DMS79 (cell line): ENCODE results near the gene SIAH3.

Experiments
- DNase-seq: peaks from one replicate; lab custom pipeline; 2025; lab: John Stamatoyannopoulos, UW

Gene SIAH3

DNA sequence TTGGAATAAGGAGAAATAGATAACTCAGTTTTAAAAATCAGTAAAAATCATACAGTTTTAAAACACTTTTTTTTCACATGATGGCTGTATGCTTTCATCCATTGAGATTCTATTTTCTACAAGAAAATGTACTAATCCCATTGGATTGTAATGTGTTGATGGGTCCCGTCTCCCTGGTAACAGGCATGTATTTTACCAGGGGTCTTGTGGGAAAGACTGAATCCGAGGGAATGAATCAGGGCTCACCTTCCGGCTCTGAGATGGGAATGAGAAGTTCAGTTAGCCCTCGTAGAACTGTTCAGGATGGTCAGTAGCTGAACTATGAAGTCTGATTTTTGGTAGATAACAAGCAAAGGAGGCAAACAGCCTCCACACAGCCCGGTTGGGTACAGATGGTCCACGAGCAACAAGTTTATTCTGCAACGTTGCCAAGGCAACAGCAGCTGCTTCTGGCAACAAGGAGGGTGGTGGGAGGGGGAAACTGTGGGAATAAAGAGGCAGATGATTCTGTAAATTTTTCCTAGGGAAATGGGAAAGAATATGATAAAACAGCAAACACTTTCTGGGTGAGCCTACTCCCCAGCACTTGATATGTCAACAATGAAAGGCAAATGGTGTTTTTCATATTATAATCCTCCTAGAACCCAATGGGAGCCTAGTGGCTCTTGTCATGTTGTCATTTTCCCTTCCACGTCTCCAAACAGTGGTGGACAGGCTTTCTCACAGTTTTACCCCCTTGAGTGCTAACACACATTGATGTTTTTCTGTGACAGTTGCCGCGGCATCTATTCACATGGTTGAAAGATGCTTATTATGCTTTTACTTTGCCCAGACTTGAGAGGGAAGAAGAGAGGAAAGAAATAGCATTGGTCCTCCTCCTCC lies 12.4 kb upstream of the SIAH3 start:
- no peak for DNase-seq

DNA sequence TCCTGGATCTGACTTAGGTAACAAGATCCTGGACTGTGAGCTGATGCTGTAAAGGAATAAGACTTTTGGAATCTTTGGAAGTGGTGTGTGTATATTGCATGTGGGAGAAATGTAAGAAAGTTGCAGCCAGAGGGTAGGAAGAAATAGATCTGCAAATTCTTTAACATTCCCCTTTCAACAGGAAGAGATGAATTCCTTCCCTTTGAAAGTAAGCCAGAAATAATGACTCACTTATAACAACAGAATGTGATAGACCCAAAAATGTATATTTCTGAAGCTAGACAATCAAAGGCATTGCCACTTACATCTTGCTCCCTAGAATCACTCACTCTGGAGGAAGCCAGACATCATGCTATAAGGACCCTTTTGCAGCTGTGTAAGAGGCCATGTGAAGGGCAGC lies 9.8 kb upstream of the SIAH3 start:
- no peak for DNase-seq

DNA sequence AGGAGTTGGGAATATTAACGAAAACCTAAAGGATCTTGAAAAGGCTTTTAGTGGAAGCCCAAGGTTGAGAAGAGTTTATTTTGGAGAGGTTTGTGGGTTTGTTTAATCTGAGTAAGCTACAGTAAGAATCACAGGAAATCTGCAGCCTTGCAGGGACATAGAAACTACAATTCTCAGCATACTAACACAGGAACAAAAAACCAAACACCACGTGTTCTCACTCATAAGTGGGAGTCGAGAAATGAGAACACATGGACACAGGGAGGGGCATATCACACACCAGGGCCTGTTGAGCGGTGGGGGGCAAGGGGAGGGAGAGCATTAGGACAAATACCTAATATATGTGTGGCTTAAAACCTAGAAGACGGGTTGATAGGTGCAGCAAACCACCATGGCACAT lies 8.7 kb upstream of the SIAH3 start:
- DNase-seq, result no peak

DNA sequence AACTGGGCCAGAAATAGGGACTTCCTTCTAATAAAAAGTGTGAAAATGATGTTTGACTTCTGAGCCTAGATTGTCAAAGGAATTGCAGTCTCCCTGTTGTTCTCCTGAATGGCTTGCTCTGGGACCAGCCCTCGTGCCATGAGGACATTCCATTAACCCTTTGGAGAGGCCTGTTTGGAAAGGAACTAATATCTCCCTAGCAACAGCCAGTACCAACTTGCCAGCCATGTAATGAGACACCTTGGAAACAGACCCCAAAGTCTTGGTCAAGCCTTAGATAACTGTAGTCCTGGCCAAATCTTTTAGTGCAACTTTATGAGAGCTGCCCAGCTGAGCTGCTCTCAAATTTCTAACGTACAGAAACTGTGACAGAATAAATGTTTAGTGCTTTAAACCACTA lies 8.2 kb upstream of the SIAH3 start:
- no peak for DNase-seq

DNA sequence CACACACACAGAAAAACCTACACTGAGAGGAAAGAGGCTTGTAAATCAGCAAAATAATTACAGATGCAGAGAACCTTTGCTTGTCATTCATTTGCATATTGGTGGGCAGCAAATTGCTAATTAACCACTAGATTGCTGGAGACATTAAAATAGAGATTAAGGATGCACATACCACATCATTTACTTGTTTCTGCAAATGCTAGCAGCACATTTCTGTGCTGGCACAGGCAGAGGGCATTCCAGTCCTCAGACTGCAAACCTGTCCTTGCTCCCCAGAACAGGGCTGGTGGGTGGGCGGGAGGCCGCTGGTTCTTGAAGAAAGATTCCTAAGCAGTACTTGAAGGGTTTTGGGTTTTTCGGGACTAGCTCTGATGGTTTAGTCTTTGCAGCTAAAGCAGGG lies 941 bp upstream of the SIAH3 start:
- no peak for DNase-seq

DNA sequence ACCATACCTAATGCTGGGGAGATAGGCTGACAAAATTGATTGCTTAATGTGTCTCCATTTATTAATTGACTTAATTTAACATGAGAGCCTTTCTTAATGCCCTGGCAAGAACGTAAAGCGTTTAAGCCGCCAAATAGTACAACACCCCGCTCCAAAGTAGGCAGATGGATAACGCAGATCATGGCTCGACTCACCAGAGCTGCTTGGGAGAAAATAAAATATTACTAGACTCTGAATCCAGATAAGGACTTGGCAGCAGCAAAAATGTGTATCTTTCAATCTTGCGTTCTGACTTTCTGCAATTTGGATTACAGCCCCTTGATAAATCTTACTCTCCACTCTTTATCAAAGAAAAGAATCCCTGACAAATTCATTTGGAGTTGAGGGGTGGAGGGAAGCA lies 403 bp upstream of the SIAH3 start:
- DNase-seq, result no peak

DNA sequence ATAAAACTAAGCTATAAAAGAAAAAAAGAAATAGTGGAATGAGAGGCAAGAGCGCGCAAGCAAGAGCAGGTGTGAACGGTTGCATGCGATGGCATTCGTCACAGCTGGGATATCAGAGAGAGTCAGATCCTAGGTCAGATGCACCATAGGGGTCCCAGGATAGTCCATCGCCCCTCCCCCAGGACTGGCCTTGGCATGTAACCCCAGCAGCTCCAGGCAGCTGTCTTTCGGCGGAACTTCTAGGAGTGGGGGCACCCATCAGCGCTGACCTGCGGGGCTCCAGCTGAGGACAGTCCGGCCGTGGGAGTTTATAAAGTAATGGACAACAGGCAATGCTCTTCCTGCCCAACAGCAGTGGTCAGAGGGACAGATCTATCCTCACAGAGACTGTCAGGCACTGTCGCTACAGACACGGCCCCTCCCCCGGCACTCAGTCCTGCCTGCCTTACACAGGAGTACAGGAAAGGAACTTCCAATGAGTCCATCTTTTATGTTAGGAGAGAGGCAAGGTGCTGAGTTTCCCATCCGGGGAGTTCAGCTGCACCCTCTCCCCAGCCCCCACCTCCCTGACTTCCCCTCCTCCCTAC lies 1.4 kb downstream of the SIAH3 start:
- DNase-seq, result no peak

DNA sequence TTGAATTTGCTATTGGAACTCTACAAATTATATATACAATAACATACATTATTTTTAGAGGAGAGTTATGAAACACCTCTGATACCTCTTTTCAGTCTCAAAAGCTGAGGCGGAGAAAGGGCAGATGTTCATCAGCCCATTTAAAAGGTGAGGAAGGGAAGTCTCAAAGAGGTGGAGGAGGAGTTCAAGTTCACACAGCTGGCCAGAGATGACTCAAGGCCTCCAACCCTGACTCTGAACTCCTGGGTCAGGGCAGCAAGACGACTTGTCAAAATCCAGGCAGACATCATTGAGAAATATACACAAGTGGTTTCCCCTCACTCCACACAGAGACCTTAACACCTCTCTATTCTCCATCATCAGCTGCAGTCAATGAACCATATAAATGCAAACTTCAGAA lies 2.1 kb downstream of the SIAH3 start:
- no peak for DNase-seq

DNA sequence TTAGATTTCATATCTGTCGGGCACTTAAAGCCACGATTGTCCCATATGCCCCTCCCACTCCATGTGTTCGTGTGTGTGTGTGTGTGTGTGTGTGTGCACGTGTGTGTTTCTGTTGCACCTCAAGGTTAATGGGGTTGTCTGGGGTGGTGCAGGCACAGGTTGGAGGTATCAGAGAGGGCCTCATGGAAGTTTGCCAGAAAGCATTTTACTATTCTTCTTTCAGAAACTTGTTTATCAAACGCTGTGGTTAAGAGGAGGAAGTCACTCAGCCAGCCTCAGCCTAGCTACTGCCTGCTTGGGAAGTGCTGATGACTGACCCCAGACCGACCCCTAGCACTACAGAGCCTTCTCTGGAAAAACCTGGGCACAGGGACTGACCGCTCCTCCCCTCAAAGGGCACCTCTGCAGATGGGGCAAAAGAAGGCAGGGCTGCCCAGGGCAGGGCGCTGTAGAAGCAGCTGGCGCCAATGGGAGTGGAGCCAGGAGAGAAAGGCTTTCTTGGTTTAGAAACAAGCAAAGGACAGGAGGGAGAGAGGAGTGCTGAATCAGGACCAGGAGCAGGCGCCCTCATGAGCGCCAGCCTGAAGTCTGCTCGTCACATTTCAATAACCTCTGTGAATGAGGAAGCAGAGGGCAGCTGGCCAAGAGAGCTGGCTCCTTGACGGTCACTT lies 3.9 kb downstream of the SIAH3 start:
- peak; percentile 86 for DNase-seq

DNA sequence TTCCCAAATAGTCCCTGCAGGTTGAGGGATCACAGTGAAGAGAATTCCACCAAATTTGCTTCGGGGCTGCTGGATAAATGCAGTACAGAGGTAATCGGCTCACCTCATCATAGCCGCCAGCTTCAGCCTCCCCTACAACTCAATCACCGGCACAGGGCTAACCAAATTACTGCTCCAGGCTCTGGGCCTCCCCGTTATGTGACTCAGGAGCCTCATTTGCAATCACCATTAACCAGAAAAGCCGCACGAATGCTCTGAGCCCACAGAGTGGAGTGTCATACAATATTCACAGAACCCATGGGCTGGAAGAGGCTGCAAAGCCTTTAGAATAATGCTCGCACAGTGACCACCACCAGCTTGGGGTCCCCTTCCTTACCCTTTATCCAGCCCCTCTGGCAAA lies 4.9 kb downstream of the SIAH3 start:
- no peak for DNase-seq

DNA sequence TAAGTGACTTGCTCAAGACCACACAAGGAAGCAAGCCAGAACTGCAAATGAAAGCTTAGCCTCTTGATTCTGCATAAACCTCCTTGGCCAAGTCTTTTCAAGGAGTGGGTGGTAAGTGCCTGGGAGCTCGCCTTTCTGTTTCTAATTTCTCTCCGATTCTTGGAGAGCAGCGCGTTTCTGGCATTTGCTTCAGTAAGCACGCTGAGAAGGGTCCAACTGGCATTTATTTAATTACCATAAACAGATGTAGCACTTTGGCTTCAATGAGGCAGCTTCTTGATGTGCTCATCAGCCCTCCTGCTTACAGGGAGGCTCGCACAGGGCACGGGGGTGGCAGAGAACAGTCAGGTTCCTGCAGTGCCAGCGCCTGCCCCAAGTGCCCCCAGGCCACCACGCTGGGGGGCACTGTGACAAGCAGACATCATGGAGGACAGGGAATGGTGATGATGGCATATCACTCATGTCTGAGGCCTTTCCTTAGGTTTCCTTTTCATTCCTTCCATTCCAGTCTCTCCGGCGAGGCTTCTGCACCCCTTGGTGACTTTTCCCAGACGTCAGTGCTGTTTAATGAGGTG lies 13.3 kb downstream of the SIAH3 start:
- DNase-seq, result peak; percentile 97

DNA sequence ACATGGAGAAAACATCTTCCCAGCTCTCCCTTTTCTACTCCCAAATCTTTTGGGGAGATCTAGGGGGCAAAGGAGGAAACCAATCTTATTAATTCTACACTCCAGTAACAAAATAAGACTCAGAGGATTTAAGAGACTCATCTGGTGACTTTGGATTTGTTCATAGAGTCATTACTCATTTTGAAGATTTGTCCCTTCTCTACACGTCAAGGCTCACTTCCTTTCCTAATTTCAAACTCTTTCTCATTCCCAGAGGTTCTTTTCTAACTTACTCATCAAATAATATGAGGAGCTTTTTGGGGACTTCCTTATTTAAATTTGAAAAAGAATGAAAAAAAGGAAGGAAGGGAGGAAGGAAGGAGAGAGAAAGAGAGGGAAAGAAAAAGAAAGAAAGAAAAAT lies 14.4 kb downstream of the SIAH3 start:
- DNase-seq, result no peak

DNA sequence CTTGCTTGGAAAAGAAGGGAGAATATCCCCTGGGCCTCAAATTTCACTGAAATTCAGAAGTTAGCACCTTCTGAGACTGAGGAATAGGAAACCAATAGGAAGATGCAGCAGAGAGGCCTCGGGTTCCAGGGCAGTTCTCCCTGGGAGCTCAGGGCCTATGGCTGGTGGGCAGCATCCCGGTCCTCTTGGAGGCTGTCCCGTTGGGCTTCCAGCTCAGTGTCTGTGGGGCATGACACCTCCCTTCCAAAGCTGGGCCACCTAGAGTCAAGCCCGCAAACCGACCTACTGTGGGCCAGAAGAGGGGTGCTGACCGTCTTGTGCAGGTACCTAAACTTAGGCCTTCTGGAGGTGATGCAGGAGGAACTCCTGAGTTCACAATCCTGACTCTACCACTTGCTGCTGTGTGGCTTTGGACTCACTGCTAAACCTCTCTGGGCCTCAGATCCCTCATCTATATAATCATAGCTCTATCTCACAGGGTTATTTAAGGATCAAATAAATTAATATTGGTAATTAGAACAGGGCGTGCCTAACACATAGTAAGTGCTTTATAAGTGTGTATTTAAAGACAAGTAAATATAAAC lies 17.1 kb downstream of the SIAH3 start:
- DNase-seq, result no peak

DNA sequence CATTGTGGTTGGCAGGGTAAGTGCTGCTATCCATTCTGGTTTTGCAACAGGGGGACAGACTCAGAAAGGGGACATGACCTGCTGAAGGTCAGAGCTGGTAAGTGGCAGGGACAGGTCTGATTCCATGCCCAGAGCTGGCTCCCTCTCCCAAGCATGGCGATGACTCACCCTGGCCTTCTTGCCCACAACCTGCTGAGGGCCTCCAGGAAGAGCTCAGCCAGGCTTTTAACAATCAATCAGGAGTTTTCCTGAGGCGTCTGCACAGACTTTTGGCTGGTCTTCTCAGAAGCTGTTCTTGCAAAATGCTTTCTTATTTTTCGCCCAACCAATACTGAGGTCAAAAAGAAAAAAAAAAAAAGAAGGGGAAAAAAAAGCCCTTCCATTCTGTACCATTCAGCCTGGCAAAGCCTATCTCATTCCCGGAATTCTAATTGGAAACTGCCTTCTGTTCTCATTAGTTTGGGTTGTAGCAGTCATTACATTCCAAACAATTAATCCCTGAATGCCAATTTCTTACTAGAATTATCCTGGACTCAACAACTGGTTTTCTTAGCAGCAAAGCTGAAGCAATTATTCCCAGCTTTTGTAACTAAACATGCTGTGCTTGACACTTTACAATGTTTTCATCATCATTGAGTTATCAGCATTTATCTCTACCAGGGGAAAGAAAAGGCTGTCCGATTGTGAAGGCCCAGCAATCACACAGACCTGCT lies 17.7 kb downstream of the SIAH3 start:
- DNase-seq, result no peak

DNA sequence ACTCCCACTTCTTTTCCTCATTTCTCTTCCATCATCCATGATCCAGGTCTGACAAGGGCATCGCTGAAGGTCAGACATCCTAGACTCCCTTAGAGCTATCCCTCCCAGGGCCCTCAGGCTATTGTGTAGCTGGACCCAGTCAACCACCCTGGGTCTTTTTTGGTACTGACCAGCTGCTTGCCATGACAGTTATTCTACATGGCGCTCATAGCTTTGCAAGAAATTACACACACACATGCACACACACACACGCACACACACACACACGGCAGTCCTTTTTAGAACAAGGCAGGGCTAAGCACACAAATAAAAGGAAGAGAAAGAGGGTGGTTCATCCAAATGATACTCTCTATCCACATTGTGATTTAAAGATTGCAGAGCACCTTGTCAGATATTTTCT lies 18.3 kb downstream of the SIAH3 start:
- DNase-seq, result no peak

DNA sequence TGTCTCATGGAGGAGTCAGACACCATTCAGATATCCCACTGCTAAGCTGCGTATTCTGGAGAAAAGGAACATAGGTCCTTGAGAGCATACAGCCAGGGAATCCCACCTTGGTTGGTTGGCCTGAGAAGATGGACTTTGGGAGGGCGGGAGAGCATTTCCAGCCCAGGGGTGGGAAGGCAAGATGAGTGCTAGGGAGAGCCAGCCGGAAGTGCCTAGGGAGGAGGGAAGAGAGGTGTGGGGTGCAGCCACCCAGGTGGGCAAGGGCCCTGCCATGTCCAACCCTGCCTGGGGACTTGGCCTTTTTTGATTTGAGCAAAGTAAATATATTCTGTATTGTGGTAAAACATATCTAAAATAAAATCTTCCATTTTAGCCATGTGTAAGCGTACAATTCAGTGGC lies 19.7 kb downstream of the SIAH3 start:
- no peak for DNase-seq

DNA sequence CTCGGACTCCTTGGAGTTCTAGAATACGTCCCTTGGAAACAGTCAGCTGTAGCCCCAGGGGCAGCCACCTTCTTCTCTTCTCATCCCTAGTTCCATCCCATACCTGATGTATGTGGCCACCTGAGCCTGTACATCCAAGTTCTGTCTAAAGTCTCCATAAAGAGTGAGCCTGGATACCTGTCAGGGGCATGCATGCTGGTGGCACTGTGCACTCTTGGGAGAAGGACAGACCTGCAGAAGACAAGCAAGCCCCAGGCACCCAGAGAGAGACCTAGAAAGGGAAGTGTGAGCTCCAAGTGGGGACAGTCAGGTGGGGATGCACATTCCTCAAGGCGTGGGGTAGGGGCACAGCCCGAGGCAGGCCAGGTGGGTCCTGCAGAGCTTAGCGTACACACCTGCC lies 21.4 kb downstream of the SIAH3 start:
- no peak for DNase-seq

DNA sequence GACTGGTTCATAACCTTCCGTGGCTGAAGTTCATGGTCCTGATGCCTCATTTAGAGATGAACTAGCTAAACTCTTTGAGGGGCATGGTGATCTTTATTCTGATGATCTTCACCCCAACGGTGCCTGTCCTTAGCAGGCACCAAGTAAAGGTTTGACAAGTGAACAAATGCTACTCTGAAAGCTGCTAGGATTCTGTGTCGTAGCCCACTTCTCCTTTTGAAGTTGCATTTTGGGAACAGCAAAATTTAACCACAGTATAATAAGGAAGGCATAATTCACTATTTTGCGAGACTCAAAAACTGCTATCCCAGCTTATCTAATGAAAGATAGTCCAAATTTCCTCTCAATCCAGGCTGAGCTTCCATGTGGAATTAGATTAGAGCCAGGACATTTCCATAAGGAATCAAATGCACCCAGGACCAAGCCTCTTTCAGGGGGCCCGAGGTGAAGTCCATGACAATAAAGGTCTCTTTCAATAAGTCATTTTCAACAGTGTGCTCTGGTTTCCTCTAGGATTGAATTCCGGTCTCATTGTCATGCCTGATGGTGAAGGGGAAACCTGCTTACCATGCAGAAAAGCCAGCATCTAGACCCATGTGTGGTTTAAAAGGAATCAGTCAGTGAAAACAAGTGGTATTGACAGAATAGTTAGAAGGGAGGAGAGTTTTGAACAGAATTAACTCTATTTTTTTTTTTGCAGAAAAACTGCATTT lies 23.1 kb downstream of the SIAH3 start:
- DNase-seq, result no peak

DNA sequence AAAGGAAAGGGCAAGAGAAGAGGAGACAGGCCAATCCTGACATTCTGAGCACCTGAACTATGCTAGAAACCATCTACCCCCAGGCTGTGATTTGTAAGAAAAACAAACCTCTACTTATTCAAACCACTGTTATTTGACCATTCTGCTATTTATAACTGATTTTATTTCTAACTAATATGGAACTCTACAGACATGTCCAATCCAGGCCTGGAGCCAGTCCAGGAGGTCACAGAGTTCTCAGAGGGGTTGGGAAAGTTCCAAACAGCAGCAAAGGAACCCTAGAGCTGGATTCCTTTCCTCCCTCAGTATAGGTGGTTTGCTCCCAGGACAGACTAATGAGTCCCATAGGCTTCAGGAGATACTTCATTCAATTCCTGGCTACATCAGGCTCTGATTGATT lies 24.2 kb downstream of the SIAH3 start:
- DNase-seq, result no peak

DNA sequence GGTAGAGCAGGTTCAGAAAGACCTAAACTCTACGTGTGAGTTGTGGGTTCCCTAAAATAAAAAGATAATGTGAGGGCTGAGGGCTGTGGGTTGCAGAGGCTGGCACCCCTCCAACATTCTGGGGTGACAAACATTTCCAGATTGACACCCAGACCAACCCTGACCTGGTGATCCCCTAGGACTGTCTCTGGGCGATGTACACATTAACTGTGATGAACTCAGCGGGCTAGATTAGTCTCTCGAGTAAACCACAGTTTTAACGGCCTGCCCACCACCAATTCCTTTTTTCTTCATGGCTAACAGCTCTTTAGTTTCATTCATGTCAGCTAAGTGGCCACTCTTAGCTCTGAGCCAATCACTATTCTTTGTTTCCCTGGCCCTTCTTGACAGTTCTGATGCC lies 24.8 kb downstream of the SIAH3 start:
- DNase-seq, result peak; percentile 17

DNA sequence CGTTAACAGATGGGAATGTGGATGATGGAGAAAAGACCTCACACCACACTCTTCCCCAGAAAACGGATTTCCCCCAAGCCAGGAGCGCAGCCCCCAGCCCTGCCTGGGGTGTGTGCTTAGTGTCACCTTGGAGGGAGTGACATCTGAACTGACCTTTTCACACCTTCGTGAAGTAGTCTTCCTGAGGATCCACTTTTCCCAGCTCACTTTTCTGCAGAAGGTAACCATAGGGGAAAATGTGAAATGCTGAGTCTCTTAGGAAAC lies 26.2 kb downstream of the SIAH3 start:
- DNase-seq, result no peak

DNA sequence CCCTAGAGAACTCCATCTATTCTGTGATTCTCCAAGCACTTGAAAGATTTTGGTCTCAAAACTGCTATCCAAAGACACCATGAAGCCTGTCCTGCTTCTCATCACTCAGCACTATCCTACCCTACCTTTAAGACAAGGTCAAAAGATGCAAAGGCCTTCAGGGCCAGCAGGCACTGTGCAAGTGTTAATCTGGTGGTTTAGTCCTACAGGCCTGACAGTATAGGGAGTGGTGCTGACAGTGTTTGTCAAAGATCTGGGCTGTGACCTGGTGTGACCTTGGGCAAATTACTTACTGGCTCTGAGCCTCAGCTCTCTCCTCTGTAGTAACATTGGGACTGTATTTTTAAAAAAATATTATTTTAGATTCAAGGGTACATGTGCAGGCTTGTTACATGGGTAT lies 28.0 kb downstream of the SIAH3 start:
- no peak for DNase-seq
